ENCODE measurements around the gene PTGDR2.

DNA sequence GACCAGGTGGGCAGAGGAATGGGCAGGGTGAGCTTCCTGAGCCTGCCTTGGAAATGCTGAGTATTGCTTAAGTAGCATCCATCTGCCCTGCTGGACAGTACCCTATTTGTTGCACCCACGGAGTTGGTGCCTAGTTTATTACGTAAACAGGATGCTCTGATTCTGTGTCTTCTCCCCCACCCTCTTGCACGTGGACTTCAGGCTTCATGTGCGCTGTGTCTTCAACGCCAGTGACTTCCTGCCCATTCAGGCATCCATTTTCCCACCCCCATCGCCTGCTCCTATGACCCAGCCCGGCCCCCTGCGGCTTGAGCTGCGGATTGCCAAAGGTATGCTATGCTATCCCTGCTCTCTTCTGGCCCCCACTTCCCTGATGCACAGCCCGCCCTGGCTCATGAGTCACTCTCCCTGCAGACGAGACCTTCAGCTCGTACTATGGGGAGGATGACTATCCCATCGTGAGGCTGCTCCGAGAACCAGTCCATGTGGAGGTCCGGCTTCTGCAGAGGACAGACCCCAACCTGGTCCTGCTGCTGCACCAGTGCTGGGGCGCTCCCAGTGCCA lies 17.3 kb upstream of the PTGDR2 start:
- TF ChIP-seq EZH2 (IDR thresholded peaks at IDR 0.05; ENCODE audit: insufficient read depth, low read length): no peak
- no peak for TF ChIP-seq CTCF (IDR thresholded peaks at IDR 0.05; ENCODE audit: insufficient read depth, low read depth, low read length)
